GM21390 (cell line): Measurements from ENCODE around the gene GNL1.
"Not testable (repeated sequence)": the region's sequence is repeated elsewhere in the genome, so short reads cannot be mapped to it uniquely, and the experiment has no call there.

Experiments
- ATAC-seq: cut with Tn5 transposase; IDR thresholded peaks from one replicate; pipeline ENCODE4 v1.9.1; 2021; ENCODE audit not compliant: unreplicated experiment

Gene GNL1

DNA sequence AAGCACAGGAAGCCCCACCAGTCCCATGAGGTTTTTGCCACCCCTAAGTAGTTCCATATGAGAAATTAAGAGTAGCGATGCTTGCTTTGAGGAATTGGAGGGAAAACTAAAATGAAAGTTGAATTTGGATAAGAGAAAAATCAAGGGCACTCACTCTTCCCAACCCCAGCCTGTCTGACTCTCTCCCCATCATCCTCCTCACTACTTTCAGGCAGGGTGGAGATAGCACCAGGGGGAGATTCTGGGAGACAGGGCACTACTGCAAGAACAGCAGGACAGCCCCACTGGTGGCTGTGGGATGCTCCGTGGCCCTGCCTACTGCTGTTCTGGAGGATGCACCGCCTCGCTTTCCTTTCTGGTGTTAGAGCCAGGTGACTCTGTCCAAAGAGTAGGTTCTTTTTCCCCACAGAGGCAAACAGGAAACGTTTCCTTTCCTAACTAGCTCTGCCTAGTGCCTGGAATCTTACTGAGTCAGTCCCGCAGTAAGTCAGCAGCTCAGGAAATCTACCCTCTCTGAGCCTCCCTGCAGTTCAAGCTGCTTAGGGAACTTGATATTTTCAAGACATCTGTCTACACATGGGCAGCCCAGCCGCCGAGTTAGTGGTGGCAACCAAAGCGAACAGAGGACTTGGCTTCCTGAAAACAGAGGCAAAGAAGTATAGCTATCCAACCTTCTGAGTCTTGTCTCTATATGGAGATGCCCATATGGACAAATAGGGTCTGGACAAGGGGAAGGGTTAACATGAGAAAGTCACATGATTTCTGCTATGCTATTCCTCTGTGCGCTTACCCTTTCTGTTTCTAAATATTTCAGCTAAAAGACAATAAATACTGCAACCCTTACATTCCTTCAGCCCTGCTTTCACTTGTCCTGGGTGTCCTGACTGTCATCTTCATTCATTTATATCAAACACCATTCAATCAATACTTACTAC is 55.6 kb downstream of the GNL1 start:
- ATAC-seq = no peak

DNA sequence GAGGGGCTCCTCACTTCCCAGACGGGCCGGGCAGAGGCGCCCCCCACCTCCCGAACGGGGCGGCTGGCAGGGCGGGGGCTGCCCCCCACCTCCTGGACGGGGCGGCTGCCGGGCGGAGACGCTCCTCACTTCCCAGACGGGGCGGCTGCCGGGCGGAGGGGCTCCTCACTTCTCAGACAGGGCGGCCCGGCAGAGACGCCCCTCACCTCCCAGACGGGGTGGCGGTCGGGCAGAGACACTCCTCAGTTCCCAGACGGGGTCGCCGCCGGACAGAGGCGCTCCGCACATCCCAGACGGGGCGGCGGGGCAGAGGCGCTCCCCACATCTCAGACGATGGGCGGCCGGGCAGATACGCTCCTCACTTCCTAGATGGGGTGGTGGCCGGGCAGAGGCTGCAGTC is 57.6 kb downstream of the GNL1 start:
- ATAC-seq = not testable (repeated sequence)

DNA sequence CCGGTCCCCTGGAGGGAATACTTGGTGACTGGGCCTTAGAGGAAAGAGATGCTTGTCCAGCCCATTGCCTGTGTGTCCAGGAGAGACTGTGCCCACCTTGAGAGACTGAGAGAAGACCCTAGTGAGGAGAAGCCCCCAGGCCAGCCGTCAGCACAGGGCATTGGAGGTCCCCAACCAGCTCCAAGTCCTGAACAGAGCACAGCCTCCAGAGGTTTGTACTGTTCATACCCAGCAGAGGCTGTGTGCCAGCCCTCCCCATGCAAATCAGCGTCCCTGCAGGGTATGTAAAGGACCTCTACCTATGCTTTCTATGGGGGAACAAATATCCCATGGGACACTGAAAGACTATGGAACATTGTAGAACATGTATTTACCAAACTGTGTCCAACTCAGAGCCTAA is 58.6 kb downstream of the GNL1 start:
- ATAC-seq = no peak

DNA sequence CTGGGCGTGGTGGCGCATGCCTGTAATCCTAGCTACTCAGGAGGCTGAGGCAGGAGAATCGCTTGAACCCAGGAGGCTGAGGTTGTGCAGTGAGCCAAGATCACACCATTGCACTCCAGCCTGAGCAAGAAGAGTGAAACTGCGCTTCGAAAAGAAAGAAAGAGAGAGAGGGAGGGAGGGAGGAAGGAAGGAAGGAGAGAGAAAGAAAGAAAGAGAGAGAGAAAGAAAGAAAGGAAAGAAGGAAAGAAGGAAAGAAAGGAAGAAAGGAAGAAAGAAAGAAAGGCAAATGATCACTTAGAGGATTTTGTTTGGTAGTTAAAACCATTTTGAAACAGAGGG is 59.1 kb downstream of the GNL1 start:
- ATAC-seq = not testable (repeated sequence)

DNA sequence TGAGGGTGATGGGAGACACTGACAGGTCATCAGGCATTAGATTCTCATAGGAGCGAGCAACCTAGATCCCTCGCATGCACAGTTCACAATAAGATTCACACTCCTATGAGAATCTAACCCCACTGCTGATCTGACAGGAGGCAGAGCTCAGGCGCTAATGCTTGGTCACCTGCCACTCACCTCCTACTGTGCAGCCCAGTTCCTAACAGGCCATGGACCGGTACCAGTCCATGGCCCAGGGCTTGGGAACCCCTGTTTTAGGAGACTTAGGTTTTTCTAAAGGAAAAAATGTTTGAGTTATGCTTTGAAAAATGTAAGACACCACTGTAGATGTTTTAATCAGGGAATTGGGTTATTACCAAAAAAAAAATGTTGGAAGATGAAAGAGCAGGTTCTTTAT is 60.3 kb downstream of the GNL1 start:
- ATAC-seq = no peak

DNA sequence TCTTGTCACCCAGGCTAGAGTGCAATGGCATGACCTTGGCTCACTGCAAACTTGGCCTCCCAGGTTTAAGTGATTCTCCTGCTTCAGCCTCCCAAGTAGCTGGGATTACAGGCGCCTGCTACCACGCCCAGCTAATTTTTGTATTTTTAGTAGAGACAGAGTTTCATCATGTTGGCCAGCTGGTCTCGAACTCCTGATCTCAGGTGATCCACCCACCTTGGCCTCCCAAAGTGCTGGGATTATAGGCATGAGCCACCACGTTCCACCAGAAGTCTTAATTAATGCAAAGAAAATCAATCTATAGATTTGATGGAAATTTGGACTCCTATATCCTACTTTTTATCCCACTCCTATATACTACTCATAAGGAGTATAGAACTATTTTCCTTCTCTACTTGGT is 61.2 kb downstream of the GNL1 start:
- ATAC-seq = not testable (repeated sequence)

DNA sequence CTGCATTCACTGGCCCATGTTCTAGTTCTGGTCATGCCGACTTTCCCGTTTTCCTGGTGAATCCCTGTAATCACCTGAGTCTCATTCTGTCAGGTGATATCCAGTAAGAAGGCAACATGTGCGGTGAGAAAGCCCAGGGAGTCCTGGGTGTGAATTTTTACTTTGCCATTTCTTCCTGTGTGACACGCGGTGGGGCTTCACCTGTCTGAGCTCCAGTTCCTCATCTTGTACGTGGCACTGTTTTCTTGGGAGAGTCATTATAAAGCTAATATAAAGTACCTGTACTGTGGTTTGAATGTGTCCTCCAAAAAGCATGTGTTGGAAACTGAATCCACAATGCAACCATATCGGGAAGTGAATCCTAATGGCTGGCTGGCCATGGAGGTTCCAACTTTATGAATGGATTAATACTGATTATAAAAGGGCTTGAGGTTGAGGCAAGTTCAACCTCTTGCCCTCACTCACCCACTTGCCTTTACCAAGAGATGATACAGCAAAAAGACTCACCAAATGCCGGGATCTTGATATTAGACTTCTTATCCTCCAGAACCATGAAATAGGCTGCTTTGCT is 61.9 kb downstream of the GNL1 start:
- no peak for ATAC-seq

DNA sequence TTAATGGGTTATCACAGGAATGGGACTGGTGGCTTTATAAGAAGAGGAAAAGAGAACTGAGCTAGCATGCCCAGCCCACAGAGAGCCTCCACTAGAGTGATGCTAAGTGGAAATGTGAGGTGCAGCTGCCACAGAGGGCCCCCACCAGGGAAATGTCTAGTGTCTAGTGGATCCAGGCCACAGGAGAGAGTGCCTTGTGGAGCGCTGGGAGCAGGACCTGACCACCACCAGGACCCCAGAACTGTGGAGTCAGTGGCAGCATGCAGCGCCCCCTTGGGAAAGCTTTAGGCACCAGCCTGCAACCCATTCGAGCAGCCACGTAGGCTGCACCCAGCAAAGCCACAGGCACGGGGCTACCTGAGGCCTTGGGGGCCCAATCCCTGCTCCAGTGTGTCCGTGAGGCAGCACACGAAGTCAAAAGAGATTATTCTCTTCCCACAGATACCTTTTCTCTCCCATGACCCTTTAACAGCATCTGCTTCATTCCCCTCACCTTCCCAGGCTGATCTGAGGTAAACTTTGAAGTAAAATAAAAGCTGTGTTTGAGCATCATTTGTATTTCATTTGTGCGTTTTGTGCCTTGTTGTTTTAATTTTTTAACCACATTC is 62.5 kb downstream of the GNL1 start:
- no peak for ATAC-seq

DNA sequence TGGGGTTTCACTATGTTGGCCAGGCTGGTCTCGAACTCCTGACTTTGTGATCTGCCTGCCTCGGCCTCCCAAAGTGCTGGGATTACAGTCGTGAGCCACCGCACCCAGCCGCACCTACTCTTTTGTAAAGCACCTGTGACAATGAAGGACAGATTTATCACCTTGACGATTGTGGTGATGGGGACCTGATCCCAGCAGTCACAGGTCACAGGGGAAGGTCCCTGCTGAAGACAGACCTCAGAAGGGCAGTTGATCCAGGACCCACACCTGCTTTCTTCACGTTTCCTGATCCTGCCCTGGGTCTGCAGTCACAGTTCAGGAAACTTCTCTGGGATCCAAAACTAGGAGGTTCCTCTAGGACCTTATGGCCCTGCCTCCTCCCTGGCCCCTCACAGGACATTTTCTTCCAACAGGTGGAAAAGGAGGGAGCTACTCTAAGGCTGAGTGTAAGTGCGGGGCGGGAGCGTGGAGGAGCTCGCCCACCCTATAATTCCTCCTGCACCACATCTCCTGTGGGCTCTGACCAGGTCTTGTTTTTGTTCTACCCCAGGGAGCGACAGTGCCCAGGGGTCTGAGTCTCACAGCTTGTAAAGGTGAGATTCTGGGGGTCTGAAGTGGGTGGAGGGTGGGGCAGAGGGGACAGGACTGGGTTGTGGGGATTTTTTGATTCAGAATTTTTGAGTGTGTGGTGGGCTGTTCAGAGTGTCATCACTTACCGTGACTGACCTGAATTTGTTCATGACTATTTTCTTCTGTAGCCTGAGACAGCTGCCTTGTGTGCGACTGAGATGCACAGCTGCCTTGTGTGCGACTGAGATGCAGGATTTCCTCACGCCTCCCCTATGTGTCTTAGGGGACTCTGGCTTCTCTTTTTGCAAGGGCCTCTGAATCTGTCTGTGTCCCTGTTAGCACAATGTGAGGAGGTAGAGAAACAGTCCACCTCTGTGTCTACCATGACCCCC is 64.0 kb downstream of the GNL1 start:
- no peak for ATAC-seq
